ENCODE data around the gene GFOD1. TPM values are rescaled to one million over a fixed set of nuclear protein-coding genes. Genes with fewer than 3 reads are reported as not detected.

Gene GFOD1
- total and polyA plus RNA-seq, 7 donors, result 2.3 to 18.3 (median 13.3) TPM

DNA sequence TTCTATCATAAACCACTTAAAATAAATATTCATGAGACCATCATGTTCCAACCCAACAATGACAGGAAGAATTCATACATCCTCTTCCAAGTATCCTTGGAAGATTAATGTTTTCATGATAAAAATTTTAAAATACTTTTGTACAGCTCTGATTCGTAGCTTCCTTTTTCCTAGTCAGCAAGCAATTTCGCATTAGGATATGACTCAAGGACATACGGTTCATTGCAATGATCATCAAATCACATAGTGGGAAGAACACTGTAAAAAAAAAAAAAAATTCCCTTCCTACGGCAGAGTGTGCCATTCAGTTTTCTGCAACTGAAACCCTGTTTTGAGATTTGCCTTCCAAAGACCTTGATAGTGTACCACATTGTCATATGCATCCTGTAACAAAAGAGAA lies 35.3 kb upstream of the GFOD1 start:
- 66 to 89% methylated on average over 4 of the region's 4 CpGs for WGBS, 2 donors

GRCh38 chr6:13519839-13520238 lies 32.4 kb upstream of the GFOD1 start:
- Histone ChIP-seq H3K4me3 (no peak overlapping the region), H3K9me3 (no peaks in the 10 kb centered on the region), H3K36me3 (no peaks in the 10 kb centered on the region), H3K27ac (no peak overlapping the region), H3K27me3 (no peaks in the 10 kb centered on the region), H3K4me1 (no peaks in the 10 kb centered on the region)
- no peak for TF ChIP-seq CTCF (IDR thresholded peaks at IDR 0.05)
- no peak for TF ChIP-seq POLR2AphosphoS5 (IDR thresholded peaks at IDR 0.05)
- no peak for TF ChIP-seq EP300 (IDR thresholded peaks at IDR 0.05)
- TF ChIP-seq POLR2A (IDR thresholded peaks at IDR 0.05), result no peak
- 97 to 98% methylated on average over 4 of the region's 4 CpGs for WGBS, 2 donors
- intact Hi-C loops (cut with DNase I), result no loop called here
- DNase-seq, result no peak

More for the DNA sequence above, 35.3 kb upstream of the GFOD1 start:
- DNase-seq, result no peak
- Histone ChIP-seq H3K4me3 (no peak overlapping the region), H3K4me1 (no peaks in the 10 kb centered on the region), H3K9me3 (no peaks in the 10 kb centered on the region), H3K36me3 (no peaks in the 10 kb centered on the region), H3K27ac (no peak overlapping the region), H3K27me3 (no peaks in the 10 kb centered on the region)
- intact Hi-C loops (cut with DNase I), result no loop called here
- TF ChIP-seq POLR2A (IDR thresholded peaks at IDR 0.05) (no peak), EP300 (IDR thresholded peaks at IDR 0.05) (peak in 1 of 4 donors; percentile 21), POLR2AphosphoS5 (IDR thresholded peaks at IDR 0.05) (peak in 2 of 4 donors; percentile 19 to 57), CTCF (IDR thresholded peaks at IDR 0.05) (no peak)

- Histone ChIP-seq H3K4me3 (no peak overlapping the region), H3K36me3 (no peaks in the 10 kb centered on the region), H3K27me3 (no peaks in the 10 kb centered on the region), H3K9me3 (no peaks in the 10 kb centered on the region), H3K27ac (no peak overlapping the region), H3K4me1 (no peaks in the 10 kb centered on the region)
- TF ChIP-seq POLR2AphosphoS5 (IDR thresholded peaks at IDR 0.05) (no peak), EP300 (IDR thresholded peaks at IDR 0.05) (no peak), CTCF (IDR thresholded peaks at IDR 0.05) (no peak), POLR2A (IDR thresholded peaks at IDR 0.05) (no peak)
- intact Hi-C loops (cut with DNase I), result no loop called here
- DNase-seq, result no peak
- WGBS, 2 donors, result 43 to 69% methylated on average over 3 of the region's 3 CpGs
Measured at GRCh38 chr6:13517116-13517515, 29.7 kb upstream of the GFOD1 start.

- intact Hi-C loops (cut with DNase I), result no loop called here
- TF ChIP-seq POLR2AphosphoS5 (IDR thresholded peaks at IDR 0.05) (no peak), EP300 (IDR thresholded peaks at IDR 0.05) (no peak), CTCF (IDR thresholded peaks at IDR 0.05) (no peak), POLR2A (IDR thresholded peaks at IDR 0.05) (no peak)
- H3K36me3 ChIP-seq, result no peaks in the 10 kb centered on the region
Measured at GRCh38 chr6:13515912-13516311, 28.5 kb upstream of the GFOD1 start.

More at GRCh38 chr6:13515912-13516311, 28.5 kb upstream of the GFOD1 start:
- Histone ChIP-seq H3K9me3 (no peaks in the 10 kb centered on the region), H3K4me3 (no peak overlapping the region), H3K4me1 (no peaks in the 10 kb centered on the region), H3K27ac (no peak overlapping the region), H3K27me3 (no peaks in the 10 kb centered on the region)
- WGBS, 2 donors, result 88 to 94% methylated on average over 3 of the region's 3 CpGs
- no peak for DNase-seq

Data from sigmoid colon (tissue), 7 donors.